GM20000 (cell line): ENCODE results near the gene ETFA.
A peak's percentile ranks its signal among the peaks of the same experiment; 100 is the strongest.

Experiments
- DNase-seq: peaks from one replicate; pipeline ENCODE4 v3.0.0; 2012; ENCODE audit warnings: low spot score
- TF ChIP-seq, protein P1 (sequence below): IDR thresholded peaks from 2 replicates; pipeline ENCODE4 v1.5.1; 2012; ENCODE audit warnings: mild to moderate bottlenecking, control low read depth; ENCODE audit errors: extremely low read depth, missing control alignments

ETFA gene

DNA sequence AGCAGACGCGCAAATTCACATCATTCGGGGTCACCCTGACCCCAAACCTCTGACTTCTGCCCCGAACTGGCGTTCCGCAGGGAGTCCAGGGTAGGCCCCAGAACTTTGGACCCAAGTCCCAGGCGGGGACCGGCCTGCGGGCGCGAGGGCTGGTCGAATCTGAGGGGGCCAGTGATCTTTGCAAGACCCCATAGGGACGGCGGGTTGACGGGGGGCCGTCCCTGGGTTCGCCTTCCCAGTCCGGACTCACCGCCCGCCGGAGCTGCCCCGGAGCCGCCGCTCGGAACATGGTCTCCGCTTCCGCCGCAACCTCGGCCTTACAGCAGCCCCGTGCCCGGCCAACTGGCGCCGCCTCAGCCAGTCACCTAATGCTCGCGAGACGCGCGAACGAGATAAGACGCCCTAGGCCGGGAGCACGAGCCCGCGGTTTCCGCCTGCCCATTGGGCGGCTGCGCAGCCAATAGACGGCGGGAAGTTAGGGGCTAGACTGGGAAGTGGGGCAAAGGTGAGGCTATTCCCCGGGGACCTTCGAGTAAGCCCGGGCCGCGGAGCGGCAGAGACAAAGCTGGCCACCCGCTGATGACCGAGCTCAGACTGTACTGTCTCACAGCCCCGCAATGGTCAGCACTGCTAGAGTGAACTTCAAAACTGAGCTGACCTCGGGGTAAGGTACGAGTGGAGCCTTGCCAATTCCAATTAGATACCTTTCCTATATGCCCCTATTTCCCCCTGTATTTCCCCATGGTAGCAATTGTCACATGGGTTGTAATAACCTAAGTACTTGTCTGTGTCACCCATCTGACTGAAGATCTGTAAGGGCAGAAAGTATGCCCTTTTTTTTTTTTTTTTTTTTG, at the start of gene ETFA:
Gene ETFA, minus strand, starts transcription at position 370 of the 854 bp plus-strand sequence. Its CDS starts 81 bp downstream, at position 289.
- peak; percentile 97 for DNase-seq
- TF ChIP-seq, protein P1, sequence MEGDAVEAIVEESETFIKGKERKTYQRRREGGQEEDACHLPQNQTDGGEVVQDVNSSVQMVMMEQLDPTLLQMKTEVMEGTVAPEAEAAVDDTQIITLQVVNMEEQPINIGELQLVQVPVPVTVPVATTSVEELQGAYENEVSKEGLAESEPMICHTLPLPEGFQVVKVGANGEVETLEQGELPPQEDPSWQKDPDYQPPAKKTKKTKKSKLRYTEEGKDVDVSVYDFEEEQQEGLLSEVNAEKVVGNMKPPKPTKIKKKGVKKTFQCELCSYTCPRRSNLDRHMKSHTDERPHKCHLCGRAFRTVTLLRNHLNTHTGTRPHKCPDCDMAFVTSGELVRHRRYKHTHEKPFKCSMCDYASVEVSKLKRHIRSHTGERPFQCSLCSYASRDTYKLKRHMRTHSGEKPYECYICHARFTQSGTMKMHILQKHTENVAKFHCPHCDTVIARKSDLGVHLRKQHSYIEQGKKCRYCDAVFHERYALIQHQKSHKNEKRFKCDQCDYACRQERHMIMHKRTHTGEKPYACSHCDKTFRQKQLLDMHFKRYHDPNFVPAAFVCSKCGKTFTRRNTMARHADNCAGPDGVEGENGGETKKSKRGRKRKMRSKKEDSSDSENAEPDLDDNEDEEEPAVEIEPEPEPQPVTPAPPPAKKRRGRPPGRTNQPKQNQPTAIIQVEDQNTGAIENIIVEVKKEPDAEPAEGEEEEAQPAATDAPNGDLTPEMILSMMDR = no peak

GRCh38 chr15:76360416-76360815, 49.1 kb upstream of the ETFA start:
- TF ChIP-seq, protein P1 = no peak
- DNase-seq = no peak

- TF ChIP-seq, protein P1 = no peak
- DNase-seq = no peak
Measured at GRCh38 chr15:76359152-76359551, 47.9 kb upstream of the ETFA start.

DNA sequence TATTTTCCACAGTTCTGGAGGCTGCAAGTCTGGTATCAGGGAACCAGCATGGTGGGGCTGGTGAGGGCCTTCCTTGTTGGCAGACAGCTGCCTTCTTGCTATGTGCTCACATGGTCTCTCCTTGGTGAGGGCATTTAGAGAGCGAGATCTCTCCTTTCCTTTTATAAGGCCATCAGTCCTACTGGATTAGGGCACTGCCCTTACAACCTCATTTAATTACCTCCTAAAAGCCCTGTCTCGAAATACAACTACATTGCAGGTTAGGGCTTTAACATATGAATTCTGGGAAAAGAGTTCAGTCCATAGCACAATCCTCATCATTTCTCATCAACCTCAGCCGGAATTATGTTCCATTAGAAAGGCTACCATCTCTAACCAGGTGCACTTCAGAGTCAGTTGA, 47.2 kb upstream of the ETFA start:
- DNase-seq = no peak
- TF ChIP-seq, protein P1 = no peak

DNA sequence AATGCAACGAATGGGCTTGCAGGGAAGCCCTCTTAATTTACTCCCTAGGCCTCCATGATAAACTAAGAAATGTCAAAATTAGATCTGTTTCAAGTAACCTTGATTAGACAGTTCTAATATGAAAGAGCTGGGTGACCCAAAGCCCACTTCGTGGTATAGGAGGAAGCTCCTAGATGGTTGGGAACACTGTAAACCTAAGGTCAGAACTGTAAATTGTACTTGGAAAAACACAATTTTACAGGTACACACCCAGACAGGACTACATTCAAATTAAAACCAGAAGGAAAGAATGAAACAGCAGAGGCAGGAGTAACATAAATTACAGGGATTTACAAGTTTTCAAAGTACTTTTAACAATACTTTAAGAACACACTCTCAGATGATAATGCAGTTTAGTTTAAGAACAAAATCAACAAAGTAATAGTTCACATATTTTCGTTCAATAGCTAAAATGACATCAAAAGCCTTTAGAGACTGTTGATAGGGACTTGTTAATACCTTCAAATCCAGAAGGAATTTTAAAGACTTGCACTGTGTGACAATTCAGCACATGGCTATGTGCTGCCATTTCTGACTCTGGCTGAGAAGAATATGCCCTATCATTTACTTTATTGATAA, 43.7 kb upstream of the ETFA start:
- DNase-seq = no peak
- TF ChIP-seq, protein P1 = no peak

GRCh38 chr15:76353903-76354302, 42.6 kb upstream of the ETFA start:
- TF ChIP-seq, protein P1 = no peak

GRCh38 chr15:76353023-76353577, 41.8 kb upstream of the ETFA start:
- DNase-seq = no peak
- TF ChIP-seq, protein P1 = no peak

More at GRCh38 chr15:76353903-76354302, 42.6 kb upstream of the ETFA start:
- DNase-seq = no peak
